ENCODE measurements around the gene METTL23. TPM values are rescaled to one million over a fixed set of nuclear protein-coding genes. Genes with fewer than 3 reads are reported as not detected.

Gene METTL23
- total and polyA plus RNA-seq, 3 experiments from 2014 or later, result 43.6 to 152 (median 44.6) TPM

DNA sequence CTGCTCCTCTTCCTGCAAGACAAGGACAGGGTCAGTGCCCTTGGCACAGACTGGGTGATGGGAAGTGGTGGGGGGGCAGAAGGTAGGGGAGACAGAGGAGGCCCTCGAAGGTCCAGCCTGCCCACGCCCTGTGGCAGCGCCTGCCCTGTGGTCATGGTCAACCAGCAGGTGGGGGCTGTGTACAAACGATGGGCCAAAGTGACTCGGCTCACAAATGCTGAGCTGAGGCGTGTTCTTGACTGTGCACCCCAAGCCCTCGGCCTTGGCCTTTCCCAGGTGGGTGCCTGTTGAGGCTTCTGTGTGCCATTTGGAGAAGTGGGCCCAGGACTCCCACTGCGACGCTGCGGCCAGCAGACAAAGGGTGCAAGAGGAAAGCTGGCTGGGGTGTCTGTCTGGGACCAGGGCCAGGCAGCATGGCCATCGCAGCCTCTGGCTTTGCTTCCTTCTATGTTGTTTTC is 38.4 kb upstream of the METTL23 start:
- H3K4me3 Mint-ChIP-seq, result no peak overlapping the region
- Histone ChIP-seq H3K36me3 (ENCODE audit: insufficient read depth, low read length) (no peaks in the 10 kb centered on the region), H3K9me3 (ENCODE audit: low read length) (no peaks in the 10 kb centered on the region), H3K4me1 (ENCODE audit: insufficient read depth, low read length) (no peaks in the 10 kb centered on the region), H3K27me3 (ENCODE audit: insufficient read depth, low read length, poor library complexity, severe bottlenecking) (no peaks in the 10 kb centered on the region), H3K4me3 (ENCODE audit: low read length) (no peak overlapping the region), H3K27ac (ENCODE audit: low read depth, low read length) (no peak overlapping the region)
- H3K4me1 Mint-ChIP-seq, result no peaks in the 10 kb centered on the region
- H3K27ac Mint-ChIP-seq, result no peak overlapping the region
- DNase-seq, result no peak
- POLR2A ChIA-PET, result no interaction called here
- CTCF ChIA-PET, result interaction anchor here (0.7 kb wide), 1 partner anchor 318 kb away, joined by 3 read pairs; no protein-coding TSS in a partner anchor
- no peaks in the 10 kb centered on the region for H3K9me3 Mint-ChIP-seq
- peaks cover 0 to 14% (median 2%) of the 10 kb centered on the region in 3 donors for H3K36me3 Mint-ChIP-seq
- H3K27me3 Mint-ChIP-seq, result no peaks in the 10 kb centered on the region

DNA sequence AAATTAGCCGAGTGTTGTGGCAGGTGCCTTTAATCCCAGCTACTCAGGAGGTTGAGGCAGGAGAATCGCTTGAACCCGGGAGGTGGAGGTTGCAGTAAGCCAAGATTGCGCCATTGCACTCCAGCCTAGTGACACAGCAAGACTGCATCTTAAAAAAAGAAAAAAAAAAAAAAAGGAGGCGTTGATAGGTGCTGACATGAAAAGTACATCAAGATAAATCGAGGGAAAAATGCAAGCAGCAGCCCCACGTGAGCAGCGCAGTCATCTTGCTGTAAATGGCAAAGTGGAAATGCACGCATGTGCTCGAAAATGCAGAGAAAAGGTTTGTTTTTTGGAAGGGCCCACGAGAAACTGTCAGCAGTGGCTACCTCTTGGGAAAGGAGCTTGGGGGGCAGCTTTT is 36.8 kb upstream of the METTL23 start:
- Mint-ChIP-seq H3K4me1 (no peaks in the 10 kb centered on the region), H3K27me3 (no peaks in the 10 kb centered on the region), H3K27ac (no peak overlapping the region), H3K4me3 (peak overlapping the region in 1 of 7 donors; percentile 61), H3K36me3 (peaks cover 0 to 12% (median 2%) of the 10 kb centered on the region in 3 donors), H3K9me3 (no peaks in the 10 kb centered on the region)
- POLR2A ChIA-PET, result no interaction called here
- Histone ChIP-seq H3K9me3 (ENCODE audit: low read length) (no peaks in the 10 kb centered on the region), H3K27ac (ENCODE audit: low read depth, low read length) (no peak overlapping the region), H3K36me3 (ENCODE audit: insufficient read depth, low read length) (no peaks in the 10 kb centered on the region), H3K4me1 (ENCODE audit: insufficient read depth, low read length) (no peaks in the 10 kb centered on the region), H3K4me3 (ENCODE audit: low read length) (no peak overlapping the region), H3K27me3 (ENCODE audit: insufficient read depth, low read length, poor library complexity, severe bottlenecking) (no peaks in the 10 kb centered on the region)
- CTCF ChIA-PET, result no interaction called here
- DNase-seq, result no peak

DNA sequence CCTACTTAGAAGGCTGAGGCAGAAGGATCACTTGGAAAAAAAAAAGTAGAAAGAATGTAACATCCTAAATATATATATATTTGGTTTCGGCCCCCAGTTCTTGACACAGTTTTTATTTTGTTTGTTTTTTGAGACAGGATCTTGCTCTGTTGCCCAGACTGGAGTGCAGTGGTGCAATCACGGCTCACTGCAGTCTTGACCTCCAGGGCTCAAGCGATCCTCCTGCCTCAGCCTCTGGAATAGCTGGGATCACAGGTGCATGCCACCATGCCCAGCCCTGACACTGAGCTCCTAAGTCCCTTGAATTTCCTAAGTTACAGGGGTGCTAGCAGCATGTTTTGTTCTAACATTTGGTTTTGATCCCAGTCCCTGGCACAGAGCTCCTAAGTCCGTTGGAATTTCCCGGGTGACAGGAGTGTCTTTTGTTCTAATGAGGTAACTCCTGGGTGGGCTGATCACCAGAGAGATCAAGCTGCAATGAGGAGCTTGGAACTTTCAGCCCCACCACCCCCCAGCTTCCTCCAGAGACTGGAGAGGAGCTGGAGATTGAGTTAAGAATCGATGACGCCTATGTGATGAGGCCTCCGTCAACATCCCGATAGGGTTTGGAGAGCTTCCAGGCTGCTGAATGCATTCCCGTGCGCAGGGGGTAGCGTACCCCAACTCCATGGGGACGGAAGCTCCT is 35.9 kb upstream of the METTL23 start:
- H3K27ac ChIP-seq (ENCODE audit: low read depth, low read length), result no peak overlapping the region
- Mint-ChIP-seq H3K4me3 (no peak overlapping the region), H3K36me3 (peaks cover 0 to 12% (median 2%) of the 10 kb centered on the region in 3 donors), H3K27ac (no peak overlapping the region), H3K9me3 (no peaks in the 10 kb centered on the region), H3K27me3 (peaks cover 0 to 3% of the 10 kb centered on the region in 2 donors), H3K4me1 (peaks cover 0 to 7% (median 0%) of the 10 kb centered on the region in 3 donors)
- POLR2A ChIA-PET, result no interaction called here
- H3K4me1 ChIP-seq (ENCODE audit: insufficient read depth, low read length), result no peaks in the 10 kb centered on the region
- H3K4me3 ChIP-seq (ENCODE audit: low read length), result no peak overlapping the region
- DNase-seq, result no peak
- no peaks in the 10 kb centered on the region for H3K27me3 ChIP-seq (ENCODE audit: insufficient read depth, low read length, poor library complexity, severe bottlenecking)
- CTCF ChIA-PET, result interaction anchor here (0.9 to 1.7 kb wide), 3 partner anchors 9 to 66 kb away, joined by 3 read pairs; no protein-coding TSS in a partner anchor
- no peaks in the 10 kb centered on the region for H3K36me3 ChIP-seq (ENCODE audit: insufficient read depth, low read length)
- H3K9me3 ChIP-seq (ENCODE audit: low read length), result no peaks in the 10 kb centered on the region

DNA sequence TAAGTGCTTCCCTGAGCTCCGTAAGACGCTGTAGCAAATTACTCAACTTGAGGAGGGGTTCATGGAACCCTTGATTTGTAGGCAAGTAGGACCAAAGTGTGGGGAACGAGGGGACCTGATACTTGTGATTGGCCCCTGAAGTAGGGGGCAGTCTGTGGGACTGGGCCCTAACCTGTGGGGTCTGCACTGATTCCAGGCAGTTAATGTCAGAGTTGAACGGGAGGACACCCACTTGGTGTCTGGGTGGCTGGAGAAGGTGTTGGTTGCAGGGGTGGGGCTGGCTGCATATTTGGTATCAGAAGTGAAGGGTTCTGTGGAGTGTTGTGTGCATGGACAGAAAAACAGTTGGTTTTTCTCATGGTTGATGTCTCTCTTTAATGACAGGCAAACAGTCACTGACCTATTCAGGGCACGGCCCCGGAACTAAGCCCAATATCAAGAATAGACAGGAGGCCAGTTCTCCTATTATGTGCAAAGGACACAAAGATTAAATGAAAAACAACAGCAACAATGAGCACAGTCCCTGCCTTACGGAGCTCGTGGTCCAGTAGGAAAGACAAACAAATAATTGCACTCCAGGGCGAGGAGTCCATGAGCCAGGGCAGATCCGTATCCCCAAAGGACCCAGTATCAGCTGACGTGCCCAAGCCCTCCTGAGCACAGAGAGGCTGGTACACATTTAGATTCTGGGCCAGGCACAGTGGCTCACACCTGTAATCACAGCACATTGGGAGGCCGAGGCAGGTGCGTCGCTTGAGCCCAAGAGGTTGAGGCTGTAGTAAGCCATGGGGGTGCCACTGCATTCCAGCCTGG is 35.1 kb upstream of the METTL23 start:
- Histone ChIP-seq H3K9me3 (ENCODE audit: low read length) (no peaks in the 10 kb centered on the region), H3K36me3 (ENCODE audit: insufficient read depth, low read length) (no peaks in the 10 kb centered on the region), H3K4me3 (ENCODE audit: low read length) (no peak overlapping the region), H3K4me1 (ENCODE audit: insufficient read depth, low read length) (no peaks in the 10 kb centered on the region), H3K27me3 (ENCODE audit: insufficient read depth, low read length, poor library complexity, severe bottlenecking) (no peaks in the 10 kb centered on the region), H3K27ac (ENCODE audit: low read depth, low read length) (no peak overlapping the region)
- H3K27ac Mint-ChIP-seq, result peak overlapping the region in 2 of 8 donors; percentile 6 to 69
- CTCF ChIA-PET, result interaction anchor here (1.5 to 1.7 kb wide), 2 partner anchors 10 to 13 kb away, joined by 3 read pairs; no protein-coding TSS in a partner anchor
- peaks cover 0 to 3% of the 10 kb centered on the region in 2 donors for H3K27me3 Mint-ChIP-seq
- no peak for DNase-seq
- peaks cover 0 to 9% (median 0%) of the 10 kb centered on the region in 3 donors for H3K36me3 Mint-ChIP-seq
- POLR2A ChIA-PET, result no interaction called here
- no peak overlapping the region for H3K4me3 Mint-ChIP-seq
- H3K4me1 Mint-ChIP-seq, result peaks cover 0 to 9% (median 2%) of the 10 kb centered on the region in 3 donors
- H3K9me3 Mint-ChIP-seq, result no peaks in the 10 kb centered on the region

DNA sequence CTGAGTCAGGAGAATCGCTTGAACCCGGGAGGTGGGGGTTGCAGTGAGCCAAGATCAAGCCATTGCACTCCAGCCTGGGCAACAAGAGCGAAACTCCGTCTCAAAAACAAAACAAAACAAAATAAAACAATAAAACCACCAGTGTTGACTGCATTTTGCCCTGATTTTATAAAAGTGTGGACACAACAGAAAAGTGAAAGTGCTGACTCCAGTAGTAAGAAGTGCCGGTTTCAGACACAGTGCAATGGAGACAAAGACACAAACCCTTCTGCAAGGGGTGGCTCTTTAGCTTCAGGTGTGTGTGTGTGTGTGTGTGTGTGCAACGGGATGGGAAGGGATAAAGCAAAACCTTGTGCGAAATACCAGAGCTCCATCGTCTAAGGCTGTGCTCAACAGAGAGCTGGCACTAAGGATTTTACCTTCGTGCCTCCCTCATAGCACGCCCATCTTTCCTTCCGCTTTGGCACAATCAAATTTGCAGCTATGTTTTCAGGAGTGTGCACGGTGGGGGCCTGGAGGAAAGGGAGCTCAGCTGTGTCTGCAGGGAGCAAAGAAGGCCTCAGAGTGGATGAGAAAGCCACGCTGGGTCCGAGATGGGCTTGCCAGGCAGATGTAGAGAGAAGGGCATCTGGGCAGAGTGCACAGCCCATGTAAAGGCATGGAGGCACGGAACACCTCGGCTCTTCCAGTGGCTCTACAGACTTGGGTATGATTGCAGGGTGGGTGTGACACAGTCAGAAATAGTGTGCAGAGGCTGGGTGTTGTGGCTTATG is 31.4 kb upstream of the METTL23 start:
- peaks cover 0 to 2% (median 0%) of the 10 kb centered on the region in 3 donors for H3K36me3 Mint-ChIP-seq
- H3K4me3 Mint-ChIP-seq, result peak overlapping the region in 1 of 7 donors; percentile 70
- H3K9me3 ChIP-seq (ENCODE audit: low read length), result no peaks in the 10 kb centered on the region
- H3K36me3 ChIP-seq (ENCODE audit: insufficient read depth, low read length), result no peaks in the 10 kb centered on the region
- no peaks in the 10 kb centered on the region for H3K27me3 ChIP-seq (ENCODE audit: insufficient read depth, low read length, poor library complexity, severe bottlenecking)
- H3K4me1 Mint-ChIP-seq, result peaks cover 0 to 30% (median 9%) of the 10 kb centered on the region in 3 donors
- peak overlapping the region in 5 of 8 donors; percentile 6 to 81 (median 42) for H3K27ac Mint-ChIP-seq
- CTCF ChIA-PET, result interaction anchor here (1.0 to 1.7 kb wide), 3 partner anchors 13 to 172 kb away, joined by 3 to 4 read pairs (median 3); no protein-coding TSS in a partner anchor
- POLR2A ChIA-PET, result interaction anchor here (0.6 kb wide), 1 partner anchor 33 kb away, joined by 8 read pairs; no protein-coding TSS in a partner anchor
- peaks cover 0 to 3% of the 10 kb centered on the region in 2 donors for H3K27me3 Mint-ChIP-seq
- DNase-seq, result no peak
- H3K4me1 ChIP-seq (ENCODE audit: insufficient read depth, low read length), result no peaks in the 10 kb centered on the region
- no peak overlapping the region for H3K27ac ChIP-seq (ENCODE audit: low read depth, low read length)
- no peak overlapping the region for H3K4me3 ChIP-seq (ENCODE audit: low read length)
- H3K9me3 Mint-ChIP-seq, result no peaks in the 10 kb centered on the region

DNA sequence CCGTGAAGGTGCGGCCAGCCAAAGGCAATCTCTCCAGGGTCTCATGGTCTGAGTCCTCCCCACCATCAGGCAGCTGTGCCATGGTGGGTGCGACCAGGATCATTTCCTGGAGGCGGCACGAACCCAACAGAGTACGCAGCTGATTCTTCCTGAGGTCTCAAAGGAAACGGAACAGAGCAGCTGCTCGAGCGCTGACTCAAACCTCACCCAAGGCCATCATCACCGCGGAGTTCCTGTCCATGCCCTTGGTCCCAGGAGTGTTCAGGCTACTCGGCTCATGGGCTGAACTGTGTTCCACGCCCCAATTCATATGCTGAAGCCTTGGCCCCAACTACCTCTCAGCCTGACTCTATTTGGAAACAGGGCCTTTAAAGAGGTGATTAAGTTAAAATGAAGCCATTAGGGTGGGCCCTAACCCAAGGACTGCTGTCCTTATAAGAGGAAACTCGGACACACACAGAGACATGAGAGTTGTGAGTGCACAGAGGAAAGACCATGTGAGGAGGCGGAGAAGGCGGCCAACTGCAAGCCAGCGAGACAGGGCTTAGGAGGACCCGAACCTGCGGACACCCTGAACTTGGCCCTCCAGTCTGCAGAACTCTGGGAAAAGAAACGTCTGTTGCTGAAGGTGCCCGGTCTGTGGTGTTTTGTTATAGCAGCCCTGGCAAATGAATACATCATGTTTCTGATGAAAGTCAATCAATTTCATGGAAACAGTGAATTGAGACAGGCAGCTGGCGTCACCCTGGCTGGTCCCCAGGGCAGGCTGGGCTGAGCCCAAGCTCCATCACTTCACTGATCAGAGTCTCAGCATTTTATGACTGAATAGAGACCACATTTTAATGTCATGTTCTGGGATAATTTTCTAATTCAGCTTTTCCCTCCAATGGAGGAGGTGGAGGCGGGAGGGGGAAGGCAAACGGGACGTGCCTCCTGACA is 29.6 kb upstream of the METTL23 start:
- H3K4me1 Mint-ChIP-seq, result peaks cover 0 to 35% (median 14%) of the 10 kb centered on the region in 3 donors
- no peaks in the 10 kb centered on the region for H3K36me3 ChIP-seq (ENCODE audit: insufficient read depth, low read length)
- no peaks in the 10 kb centered on the region for H3K4me1 ChIP-seq (ENCODE audit: insufficient read depth, low read length)
- no peaks in the 10 kb centered on the region for H3K27me3 ChIP-seq (ENCODE audit: insufficient read depth, low read length, poor library complexity, severe bottlenecking)
- DNase-seq, result no peak
- H3K9me3 Mint-ChIP-seq, result no peaks in the 10 kb centered on the region
- ChIA-PET POLR2A (no interaction called here), CTCF (interaction anchor here (1.3 to 1.6 kb wide), 2 partner anchors 11 to 15 kb away, joined by 3 to 4 read pairs; no protein-coding TSS in a partner anchor)
- H3K27ac ChIP-seq (ENCODE audit: low read depth, low read length), result peak overlapping the region; percentile 24
- H3K4me3 Mint-ChIP-seq, result no peak overlapping the region
- H3K4me3 ChIP-seq (ENCODE audit: low read length), result no peak overlapping the region
- H3K27ac Mint-ChIP-seq, result peak overlapping the region in 3 of 8 donors; percentile 9 to 70 (median 45)
- H3K36me3 Mint-ChIP-seq, result peaks cover 0 to 2% (median 2%) of the 10 kb centered on the region in 3 donors
- peaks cover 0 to 3% of the 10 kb centered on the region in 2 donors for H3K27me3 Mint-ChIP-seq
- H3K9me3 ChIP-seq (ENCODE audit: low read length), result no peaks in the 10 kb centered on the region

Data from CD8-positive, alpha-beta memory T cell (primary cell).